GM21360 (cell line): ENCODE data around the gene CFAP91.

Experiments
- ATAC-seq: cut with Tn5 transposase; IDR thresholded peaks from one replicate; pipeline ENCODE4 v1.9.1; 2021; ENCODE audit warnings: mild to moderate bottlenecking, moderate library complexity; ENCODE audit not compliant: unreplicated experiment

The CFAP91 gene

GRCh38 chr3:119738741-119739140 lies 35.9 kb downstream of the CFAP91 start:
- no peak for ATAC-seq

GRCh38 chr3:119741657-119742590 lies 39.1 kb downstream of the CFAP91 start:
- ATAC-seq, result no peak

- no peak for ATAC-seq
These were observed 41.1 kb downstream of the CFAP91 start for GRCh38 chr3:119743921-119744320.

- no peak for ATAC-seq
These were observed 43.1 kb downstream of the CFAP91 start for GRCh38 chr3:119745942-119746341.

GRCh38 chr3:119746423-119746822 lies 43.6 kb downstream of the CFAP91 start:
- no peak for ATAC-seq

- no peak for ATAC-seq
These were observed 44.5 kb downstream of the CFAP91 start for GRCh38 chr3:119747357-119747756.

GRCh38 chr3:119748991-119749390 lies 46.2 kb downstream of the CFAP91 start:
- no peak for ATAC-seq

GRCh38 chr3:119751423-119751822 lies 48.6 kb downstream of the CFAP91 start:
- no peak for ATAC-seq
